NCI-H524 (cell line): Measurements from ENCODE around the gene PTPN21.
"Not testable (repeated sequence)": the region's sequence is repeated elsewhere in the genome, so short reads cannot be mapped to it uniquely, and the experiment has no call there.

Experiments used
- DNase-seq, 2 experiments: peaks; one replicate each; lab custom pipeline; 2025; lab: John Stamatoyannopoulos, UW

The PTPN21 gene

DNA sequence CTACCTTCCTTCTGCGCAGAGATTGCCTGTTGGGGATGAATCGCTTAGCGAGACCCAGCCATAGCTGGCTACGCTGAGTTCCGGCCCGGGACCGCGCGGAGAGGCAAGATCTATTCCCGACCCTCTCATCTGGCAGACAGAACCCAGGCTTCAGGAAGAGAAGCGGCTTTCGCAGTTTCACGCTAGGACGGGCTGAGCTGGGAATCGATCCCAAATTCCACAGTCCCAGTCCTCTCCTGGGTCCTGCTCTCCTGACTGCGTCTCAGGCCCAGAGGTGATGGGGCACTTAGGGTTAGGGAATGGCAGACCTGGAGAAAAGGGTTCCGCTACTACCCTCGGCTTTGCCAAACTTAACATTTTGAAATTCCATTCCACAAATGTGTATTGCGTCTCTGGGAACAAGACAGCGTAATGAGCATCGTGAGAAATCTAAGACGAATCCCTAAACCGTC lies 2.8 kb downstream of the PTPN21 start:
- DNase-seq, result peak; percentile 39 to 49

DNA sequence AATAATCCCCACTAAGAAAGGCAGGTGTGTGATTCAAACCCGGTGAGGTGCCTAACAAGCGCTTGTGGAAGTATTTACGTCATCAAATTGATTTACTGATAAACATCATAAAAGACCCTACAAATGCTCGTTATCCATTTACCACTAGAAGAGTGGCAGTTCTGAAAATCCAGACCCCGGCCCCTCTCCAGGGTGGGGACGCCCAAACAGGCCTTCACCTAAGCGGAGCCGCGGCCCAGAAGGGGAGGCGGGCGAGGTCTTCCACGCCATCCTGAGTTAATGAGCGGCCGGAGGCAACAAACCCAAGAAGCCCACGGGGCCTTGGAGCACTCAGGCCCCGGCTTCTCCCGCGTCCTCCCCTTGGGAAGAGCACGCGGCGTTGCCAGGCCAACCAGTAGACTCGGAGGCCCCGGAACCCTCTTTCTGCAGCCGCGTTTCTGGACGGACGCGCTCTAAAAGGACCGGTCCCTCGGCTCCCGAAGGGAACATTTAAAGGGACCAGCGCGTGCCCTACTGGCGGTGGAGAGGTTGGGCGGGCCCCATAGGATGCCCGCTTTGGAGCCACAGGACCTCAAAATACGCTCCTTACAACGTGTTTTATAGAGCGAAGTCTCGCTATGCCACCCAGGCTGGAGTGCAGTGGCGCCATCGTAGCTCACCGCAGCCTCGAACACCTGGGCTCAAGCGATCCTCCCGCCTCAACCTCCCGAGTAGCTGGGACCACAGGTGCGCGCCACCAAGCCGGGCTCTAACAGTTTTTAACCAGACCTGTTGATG lies 3.5 kb downstream of the PTPN21 start:
- DNase-seq, result peak; percentile 92 to 96

DNA sequence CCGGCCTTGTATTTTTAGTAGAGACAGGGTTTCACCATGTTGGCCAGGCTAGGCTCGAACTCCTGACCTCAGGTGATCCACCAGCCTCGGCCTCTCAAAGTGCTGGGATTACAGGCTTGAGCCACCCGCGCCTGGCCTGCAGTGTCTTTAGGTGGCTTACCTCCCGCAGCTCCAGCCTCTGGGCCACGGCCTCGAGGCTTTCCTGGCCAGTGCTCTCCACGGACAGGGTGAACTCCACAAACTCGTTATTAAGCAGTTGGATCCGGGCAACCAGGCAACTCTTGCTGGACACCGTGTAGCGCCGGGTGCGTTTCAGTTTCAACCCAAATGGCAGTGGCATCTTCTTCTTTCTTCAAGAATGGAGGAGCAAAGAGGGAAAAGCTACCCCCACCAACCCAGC lies 4.7 kb downstream of the PTPN21 start:
- DNase-seq, result no peak

DNA sequence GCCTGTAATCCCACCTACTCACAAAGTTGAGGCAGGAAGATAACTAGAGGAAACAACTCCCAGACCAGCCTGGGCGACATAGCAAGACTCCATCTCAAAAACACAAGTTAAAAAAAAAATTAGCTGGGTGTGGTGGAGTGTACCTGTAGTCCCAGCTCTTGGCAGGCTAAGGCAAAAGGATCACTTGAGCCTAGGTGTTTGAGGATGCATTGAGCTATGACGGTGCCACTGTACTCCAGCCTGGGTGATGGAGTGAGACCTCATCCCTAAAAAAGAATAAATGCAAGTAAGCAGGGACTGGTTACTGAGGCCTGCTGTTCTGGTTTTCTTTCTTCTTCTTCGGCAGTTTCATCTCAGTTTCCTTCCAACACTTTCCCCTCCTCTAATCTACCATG lies 7.4 kb downstream of the PTPN21 start:
- no peak for DNase-seq

DNA sequence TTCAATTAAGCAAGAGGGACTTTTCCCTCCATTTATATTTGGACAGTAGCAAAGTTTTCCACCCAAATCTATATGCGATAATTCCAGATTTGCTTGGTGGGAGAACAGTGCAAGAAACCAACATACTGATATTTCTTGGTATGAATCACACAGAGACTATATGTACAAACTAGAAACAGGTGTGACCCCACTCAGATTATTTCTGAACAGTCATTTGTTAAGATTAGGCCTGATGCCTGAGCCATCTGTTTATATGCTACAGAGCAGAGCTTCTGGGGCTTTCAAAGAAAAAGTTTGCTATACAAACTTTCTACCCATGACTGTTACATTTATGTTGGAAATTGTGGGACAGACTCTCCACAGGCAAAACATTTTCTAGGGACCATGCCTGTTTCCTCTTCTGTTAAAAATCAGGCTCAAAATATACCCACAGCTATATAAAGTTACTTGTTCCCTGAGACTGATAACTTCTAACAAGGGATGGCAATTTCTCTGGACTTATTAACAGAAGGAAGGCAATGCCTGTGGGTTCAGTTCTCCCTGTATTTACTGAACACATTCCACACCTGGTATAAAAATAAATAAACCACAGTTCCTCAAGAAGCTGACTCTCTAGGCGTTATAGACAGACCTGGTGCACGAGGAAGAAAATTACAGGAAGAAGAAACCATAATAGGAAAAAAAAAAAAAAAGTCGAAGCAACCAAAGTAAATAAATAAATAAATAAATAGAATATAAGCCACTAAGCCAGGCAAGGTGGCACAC lies 8.0 kb downstream of the PTPN21 start:
- peak; percentile 72 to 94 for DNase-seq

DNA sequence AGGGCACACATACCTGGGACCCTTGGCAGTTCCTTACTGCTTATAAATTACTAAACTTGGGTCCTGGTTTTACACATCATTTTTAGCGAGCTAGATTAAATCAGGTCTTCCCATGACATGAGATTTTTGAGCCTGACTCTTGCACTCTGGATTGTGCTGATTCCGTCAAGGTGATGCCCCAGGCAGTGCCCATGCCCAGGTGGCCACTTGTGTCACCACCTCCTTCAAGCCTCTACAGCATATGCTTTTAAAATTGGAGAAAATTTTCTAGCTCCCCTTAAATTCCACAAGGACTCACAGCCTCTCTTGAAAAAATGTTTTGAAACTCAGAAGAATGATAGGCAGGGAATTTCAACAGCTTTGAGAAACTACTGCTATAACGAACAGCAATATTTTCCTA lies 9.6 kb downstream of the PTPN21 start:
- DNase-seq, result no peak

DNA sequence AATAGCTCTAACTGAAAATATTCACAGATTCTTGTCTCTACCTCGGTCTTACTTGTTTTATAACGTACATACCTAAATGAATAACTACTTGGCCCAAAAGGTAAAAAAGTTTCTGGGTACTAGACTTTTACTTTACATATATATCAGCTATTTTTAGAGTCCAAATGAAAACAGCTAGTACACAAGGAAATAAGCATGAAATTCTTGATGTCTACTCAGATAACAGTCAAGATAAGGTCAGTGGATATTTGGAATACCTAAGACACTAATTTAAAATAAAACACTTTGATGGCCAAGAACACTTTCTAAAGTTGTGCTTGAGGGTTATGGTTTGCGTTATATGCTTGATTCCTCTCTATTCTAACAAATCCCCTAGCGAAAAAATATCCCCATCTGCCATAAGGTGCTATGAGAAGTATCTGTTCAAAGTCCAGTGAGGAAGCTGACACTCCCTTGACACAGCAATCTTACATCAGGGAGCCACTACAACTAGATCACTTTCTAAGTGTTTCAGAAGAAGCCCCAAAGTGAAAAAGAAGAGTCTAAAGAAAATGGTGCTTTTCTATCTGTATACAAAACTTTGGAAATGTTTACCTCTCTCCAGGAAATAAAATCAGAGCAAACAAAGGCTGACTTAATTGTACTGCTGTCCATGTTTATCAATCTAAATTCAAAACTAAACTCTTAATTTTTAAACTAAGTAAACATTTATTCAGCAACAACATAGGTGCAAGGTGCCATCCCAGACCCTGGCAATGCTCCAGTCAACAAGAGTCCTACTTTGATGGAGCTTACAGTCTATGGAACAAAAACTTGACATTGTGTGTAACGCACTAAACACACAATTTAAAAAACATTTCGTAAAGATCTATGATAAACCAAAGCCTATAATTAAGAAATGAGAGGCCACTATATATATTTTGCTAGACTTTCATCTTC lies 11.7 kb downstream of the PTPN21 start:
- peak in 1 of 2 experiments; percentile 69 for DNase-seq

DNA sequence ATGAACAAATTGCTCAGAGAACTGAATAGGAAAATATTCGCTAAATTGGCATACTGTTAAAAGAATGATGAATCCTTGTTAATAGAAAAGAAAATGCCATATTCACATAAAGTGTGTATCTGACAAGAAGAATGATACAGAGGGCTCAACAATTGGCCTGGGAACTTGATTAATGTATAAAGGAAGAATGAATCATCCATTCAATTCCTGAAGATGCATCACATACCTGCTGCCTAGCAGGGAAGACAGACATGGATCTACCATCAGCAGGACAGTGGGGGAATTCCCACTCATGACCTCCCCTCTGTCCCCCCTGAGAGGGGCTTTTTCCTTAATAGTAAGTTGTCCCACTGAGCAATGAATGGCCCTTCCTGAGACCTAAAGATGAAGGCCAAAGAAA lies 13.5 kb downstream of the PTPN21 start:
- no peak for DNase-seq

DNA sequence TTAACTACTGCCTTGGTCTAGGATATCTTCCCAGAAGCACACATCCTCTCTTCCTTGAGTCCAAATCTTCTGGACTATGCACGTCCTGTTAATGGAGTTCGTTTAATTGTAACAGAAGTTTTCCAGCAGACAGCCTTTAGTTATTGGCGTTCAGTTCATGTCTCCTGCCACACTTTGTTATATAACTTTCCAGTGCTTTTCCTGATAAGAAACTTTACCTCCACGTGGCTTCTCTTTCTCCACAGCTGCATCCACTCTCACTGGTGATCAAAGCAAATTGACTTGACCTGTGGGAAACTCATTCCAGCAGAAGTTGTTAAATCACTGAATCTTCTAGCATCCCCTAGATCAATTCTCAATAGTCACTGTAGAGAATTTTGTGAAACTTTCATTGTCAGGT lies 19.0 kb downstream of the PTPN21 start:
- DNase-seq, result no peak

DNA sequence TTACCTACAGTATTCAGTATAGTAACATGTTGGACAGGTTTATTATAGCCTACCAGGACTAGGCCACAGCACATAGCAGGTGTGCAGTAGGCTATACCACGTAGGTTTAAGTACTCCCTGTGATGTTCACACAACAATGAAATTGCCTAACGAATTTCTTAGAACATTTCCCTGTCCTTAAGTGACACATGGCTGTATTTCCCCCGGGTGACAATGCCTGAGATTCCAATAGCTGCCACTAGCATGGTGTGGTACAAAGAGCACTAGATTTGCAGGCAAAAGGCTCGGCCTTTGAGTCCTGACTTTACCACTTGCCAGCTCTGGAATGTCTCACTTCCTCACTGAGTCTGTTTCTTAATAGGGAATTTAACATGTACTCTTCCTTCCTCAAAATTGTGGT lies 19.7 kb downstream of the PTPN21 start:
- no peak for DNase-seq

DNA sequence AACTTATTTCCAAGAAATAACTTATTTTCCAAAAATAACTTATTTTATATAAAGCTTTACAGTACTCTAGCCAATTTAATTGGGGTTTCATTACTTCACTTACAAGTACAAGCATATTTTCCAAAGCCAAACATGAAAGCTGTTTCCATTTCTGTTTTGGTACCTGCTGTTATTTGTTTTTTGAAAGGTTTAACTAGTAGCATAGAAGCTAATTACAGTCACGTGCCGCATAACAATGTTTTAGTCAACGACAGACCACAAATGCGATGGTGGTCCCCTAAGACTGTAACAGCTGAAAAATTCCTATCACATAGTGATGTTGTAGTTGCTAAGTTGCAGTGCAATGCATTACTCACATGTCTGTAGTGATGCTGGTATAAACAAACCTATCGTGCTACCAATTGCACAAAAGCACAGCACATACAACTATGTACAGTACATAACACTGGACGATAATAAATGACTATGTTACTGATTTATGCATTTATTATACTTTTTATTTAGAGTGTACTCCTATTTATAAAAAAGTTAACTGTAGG lies 21.7 kb downstream of the PTPN21 start:
- no peak for DNase-seq

DNA sequence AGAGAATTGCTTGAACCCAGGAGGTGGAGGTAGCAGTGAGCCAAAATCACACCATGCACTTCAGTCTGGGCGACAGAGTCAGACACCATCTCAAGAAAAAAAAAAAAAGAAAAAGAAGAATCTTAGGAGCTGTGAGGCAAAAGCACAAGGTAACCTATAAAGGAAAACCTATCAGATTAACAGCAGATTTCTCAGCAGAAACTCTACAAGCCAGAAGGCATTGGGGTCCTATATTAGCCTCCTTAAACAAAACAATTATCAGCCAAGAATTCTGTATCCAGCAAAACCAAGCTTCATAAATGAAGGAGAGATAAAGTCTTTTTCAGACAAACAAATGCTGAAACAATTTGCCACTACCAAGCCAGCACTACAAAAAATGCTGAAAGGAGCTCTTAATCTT lies 24.9 kb downstream of the PTPN21 start:
- not testable (repeated sequence) for DNase-seq

DNA sequence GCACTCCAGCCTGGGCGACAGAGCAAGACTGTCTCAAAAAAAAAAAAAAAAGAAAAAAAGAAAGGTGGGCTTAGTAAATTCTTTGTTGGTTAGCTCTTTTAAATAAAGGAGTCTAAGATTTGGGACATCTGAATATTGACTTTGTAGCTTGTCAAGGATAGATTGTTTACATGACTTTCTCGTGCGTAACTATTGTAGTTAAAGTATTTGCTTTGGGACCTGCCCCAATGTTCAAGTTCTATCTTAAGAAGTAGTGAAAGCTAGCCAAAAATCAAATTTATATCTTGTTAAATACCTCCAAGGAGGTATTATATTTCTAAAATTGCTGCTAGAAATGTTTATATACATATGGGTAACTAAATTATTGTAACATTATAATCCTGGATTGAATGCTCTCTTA lies 32.4 kb downstream of the PTPN21 start:
- no peak for DNase-seq

DNA sequence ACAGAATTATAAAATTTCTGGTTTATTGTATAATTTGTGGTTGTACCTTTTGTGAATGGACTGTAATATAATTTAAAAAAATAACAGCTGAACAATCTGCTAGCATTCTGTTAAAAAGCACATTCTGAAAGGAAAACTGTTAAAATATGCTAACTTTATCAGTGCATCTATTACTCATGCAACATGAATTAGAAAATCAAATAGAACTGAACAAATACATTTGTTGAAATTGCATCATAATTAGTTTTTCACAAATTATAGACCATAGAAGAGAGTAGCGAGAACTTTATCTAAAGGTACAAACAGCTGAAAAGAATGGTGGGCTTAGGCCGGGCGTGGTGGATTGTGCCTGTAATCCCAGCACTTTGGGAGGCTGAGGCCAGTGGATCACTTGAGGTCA lies 33.0 kb downstream of the PTPN21 start:
- no peak for DNase-seq

DNA sequence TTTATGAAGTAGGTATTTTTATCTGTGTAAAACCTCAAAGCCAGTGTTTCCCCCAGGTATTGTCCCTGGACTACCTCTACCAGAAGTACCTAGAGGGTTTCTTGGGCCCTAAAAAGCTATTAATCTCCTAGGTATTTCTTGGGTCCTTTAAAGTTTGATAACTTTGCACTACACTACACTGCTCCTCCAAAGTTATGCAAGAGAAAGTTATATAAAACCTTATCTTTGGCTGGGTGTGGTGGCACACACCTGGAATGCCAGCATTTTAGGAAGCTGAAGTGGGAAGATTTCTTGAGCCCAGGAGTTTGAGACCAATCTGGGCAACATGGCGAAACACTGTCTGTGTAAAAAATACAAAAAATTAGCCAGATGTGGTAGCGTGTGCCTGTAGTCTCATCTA lies 34.9 kb downstream of the PTPN21 start:
- DNase-seq, result no peak

DNA sequence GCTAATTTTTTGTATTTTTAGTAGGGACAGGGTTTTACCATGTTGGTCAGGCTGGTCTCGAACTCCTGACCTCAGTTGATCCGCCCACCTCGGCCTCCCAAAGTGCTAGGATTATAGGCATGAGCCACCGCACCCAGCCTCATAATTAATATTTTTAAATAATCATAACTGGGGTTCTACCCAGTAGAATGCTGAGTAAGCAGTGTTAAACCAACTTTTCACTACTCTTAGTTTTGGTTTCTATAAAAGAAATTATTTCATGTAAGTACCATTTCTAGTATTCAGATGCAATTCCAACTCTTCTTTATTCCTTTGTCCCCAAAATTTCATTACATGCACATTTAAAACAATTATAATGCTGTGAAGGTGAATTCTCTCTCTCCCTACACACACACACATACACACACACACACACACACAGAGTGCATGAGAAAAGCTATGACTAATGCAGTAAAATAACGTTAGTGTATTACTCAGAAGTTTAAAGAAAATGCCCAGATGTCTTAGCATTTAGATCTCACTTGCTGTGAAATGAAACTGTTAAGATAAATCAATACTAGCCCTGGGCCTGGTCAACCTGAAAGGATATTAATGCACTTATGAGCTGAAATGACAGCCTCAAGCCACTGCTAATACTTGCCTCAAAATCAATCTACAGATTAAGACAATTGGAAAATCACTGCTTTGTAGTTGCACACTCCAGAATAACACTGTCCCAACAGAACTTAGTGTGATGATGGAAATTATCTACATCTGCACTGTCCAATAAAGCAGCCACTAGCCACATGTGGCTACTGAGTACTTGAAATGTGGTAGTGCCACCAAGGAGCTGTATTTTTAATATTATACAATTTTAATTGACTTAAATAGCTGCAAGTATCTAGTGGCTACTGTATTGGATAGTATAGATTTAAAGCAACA lies 36.0 kb downstream of the PTPN21 start:
- DNase-seq, result no peak

DNA sequence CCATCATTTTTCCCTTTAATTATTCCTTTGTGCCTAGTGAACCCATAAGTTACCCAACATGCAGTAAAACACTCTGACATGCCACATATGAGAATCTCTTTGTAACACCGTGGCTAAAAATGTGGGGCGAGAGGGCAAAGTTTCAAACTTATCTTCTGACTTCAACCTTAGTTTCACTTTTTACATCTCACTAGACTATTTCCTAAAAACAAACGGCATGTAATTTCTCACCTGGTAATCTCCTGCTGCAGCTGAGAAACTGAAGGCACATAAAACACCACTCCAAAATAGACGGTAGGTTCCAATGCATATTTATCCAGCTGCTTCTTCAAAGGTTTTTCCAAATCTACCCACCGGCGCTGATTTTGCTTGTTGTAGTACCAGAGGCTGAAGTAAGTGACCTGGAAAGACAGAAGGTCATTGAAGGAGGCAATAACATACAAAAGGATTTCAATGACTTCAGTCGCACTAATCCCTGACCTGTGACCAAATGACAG lies 37.9 kb downstream of the PTPN21 start:
- no peak for DNase-seq

DNA sequence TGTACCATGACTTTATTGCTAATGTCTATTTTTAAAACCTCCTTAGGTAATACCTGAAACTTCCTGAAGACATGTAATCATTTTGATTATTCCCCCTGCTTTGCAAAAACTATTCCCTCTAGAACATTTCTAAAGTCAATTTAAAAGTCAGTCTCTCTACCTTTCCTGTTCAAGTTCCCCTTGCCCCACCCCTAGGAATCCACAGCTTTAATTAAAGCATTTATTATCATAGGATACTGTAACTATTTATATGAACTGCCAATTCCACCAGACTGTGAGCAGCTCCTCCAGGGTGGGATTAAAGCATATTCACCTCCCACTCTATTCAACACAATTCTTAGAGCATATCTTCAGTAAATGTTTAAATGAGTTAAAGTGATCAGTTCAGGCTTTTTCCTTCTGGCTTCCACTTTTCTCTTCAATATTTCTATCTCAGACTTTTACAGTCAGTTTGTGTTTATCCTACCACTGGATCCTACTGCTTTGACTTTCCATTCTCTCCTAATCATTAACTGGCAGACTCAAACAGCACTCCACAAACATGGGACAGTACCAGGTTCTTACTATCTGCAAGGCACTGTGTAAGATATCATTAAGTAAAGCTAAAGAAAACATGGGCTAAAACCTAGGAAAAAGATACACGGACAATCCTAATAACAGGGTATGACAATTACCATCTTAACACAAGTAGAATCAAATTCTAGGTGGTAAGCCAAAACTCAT lies 39.1 kb downstream of the PTPN21 start:
- no peak for DNase-seq

DNA sequence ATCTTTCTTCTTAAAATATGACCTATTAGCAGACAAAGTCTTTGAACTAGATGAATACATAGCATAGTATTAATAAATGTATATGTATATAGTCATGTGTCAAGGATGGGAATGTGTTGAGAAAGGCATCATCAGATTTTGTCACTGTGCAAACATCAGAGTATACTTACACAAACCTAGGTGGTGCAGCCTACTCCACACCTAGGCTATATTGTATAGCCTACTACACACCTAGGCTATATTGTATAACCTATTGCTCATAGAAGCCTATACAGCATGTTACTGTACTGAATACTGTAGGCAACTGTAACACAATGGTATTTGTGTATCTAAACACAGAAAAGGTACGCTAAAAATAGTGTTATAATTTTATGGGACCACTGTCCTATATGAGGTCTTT lies 47.6 kb downstream of the PTPN21 start:
- no peak for DNase-seq

DNA sequence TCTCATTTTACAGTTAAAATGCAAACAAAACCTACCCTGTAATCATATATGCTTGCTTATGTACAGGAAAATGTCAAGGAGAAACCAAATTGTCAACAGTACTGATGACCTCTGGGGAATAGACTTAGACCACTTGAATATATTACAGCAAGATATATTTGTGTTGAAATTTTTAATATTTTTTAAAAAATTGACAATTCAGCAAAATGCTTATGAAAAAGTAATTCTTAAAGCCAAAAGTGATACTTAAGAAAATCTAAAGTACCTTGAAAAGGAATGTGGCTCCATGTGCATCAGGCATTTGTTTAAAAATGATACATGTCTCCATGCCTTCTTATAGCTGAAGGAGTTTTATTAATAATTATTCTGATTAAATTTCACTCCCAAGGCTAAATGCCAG lies 49.2 kb downstream of the PTPN21 start:
- DNase-seq, result no peak
